SK-N-MC (cell line): ENCODE results near the gene R3HDM4.

ENCODE experiments used
- DNase-seq: peaks from one replicate; pipeline ENCODE4 v3.0.0-alpha.2; 2011; ENCODE audit warnings: low read depth, low spot score
- H3K27ac ChIP-seq: fragments of 200-600 bp; sonication (generic); 2 replicates; pipeline ENCODE4 v1.5.1; 2016; ENCODE audit warnings: mixed run types
- H3K36me3 ChIP-seq: fragments of 200-600 bp; sonication (generic); 2 replicates; pipeline ENCODE4 v1.6.1; 2017; ENCODE audit warnings: antibody characterized with exemption, low read length, mixed read lengths; ENCODE audit not compliant: insufficient read depth
- H3K4me3 ChIP-seq: fragments of 200-600 bp; sonication (generic); 2 replicates; pipeline ENCODE4 v1.5.1; 2016
- H3K9ac ChIP-seq: fragments of 200-600 bp; sonication (generic); 2 replicates; pipeline ENCODE4 v1.8.0; 2017; ENCODE audit warnings: mixed run types, mixed read lengths; ENCODE audit not compliant: insufficient read length
- H3K9me3 ChIP-seq: fragments of 200-600 bp; sonication (generic); 2 replicates; pipeline ENCODE4 v1.6.1; 2017; ENCODE audit warnings: low read depth, mild to moderate bottlenecking, antibody characterized with exemption, low read length, moderate library complexity, mixed read lengths
- EZH2 ChIP-seq: fragments of 200-600 bp; sonication (generic); IDR thresholded peaks from one replicate; pipeline ENCODE4 v1.6.1; 2017; ENCODE audit warnings: antibody characterized with exemption
- FOXP2 ChIP-seq: optimal IDR thresholded peaks from 2 replicates; pipeline ENCODE3; 2011; ENCODE audit warnings: mild to moderate bottlenecking, moderate library complexity; ENCODE audit not compliant: insufficient read depth; ENCODE audit errors: extremely low read length, control extremely low read depth
- POLR2AphosphoS5 ChIP-seq: IDR thresholded peaks from 2 replicates; pipeline ENCODE4 v1.6.1; 2012; ENCODE audit warnings: mild to moderate bottlenecking, low read depth, low read length, borderline replicate concordance

R3HDM4 gene

GRCh38 chr19:950352-951066 lies 37.5 kb upstream of the R3HDM4 start:
- no peak for DNase-seq
- Histone ChIP-seq H3K27ac (no peak overlapping the region; the same call in 1 of the 2 replicates), H3K36me3 (no peaks in the 10 kb centered on the region), H3K9ac (no peak overlapping the region), H3K9me3 (no peaks in the 10 kb centered on the region), H3K4me3 (no peak overlapping the region)
- no peak for TF ChIP-seq FOXP2
- no peak for TF ChIP-seq EZH2
- TF ChIP-seq POLR2AphosphoS5 = no peak

- TF ChIP-seq FOXP2 (no peak), EZH2 (no peak), POLR2AphosphoS5 (no peak)
- Histone ChIP-seq H3K4me3 (no peak overlapping the region), H3K36me3 (no peaks in the 10 kb centered on the region), H3K27ac (no peak overlapping the region), H3K9ac (no peak overlapping the region), H3K9me3 (no peaks in the 10 kb centered on the region)
- DNase-seq = no peak
These were observed 36.0 kb upstream of the R3HDM4 start for GRCh38 chr19:948842-949496.

GRCh38 chr19:947707-948539 lies 34.9 kb upstream of the R3HDM4 start:
- TF ChIP-seq FOXP2 = no peak
- no peaks in the 10 kb centered on the region for H3K9me3 ChIP-seq
- no peaks in the 10 kb centered on the region; the same call in 1 of the 2 replicates for H3K36me3 ChIP-seq
- no peak overlapping the region for H3K9ac ChIP-seq
- no peak overlapping the region for H3K27ac ChIP-seq
- no peak for DNase-seq
- no peak overlapping the region for H3K4me3 ChIP-seq

- Histone ChIP-seq H3K9ac (no peak overlapping the region), H3K9me3 (no peaks in the 10 kb centered on the region), H3K27ac (no peak overlapping the region), H3K4me3 (no peak overlapping the region), H3K36me3 (no peaks in the 10 kb centered on the region; the same call in 1 of the 2 replicates)
- TF ChIP-seq FOXP2 (no peak), POLR2AphosphoS5 (no peak), EZH2 (no peak)
- no peak for DNase-seq
These were observed 34.2 kb upstream of the R3HDM4 start for GRCh38 chr19:947090-947706.

GRCh38 chr19:945401-946252 lies 32.6 kb upstream of the R3HDM4 start:
- no peak for TF ChIP-seq FOXP2
- TF ChIP-seq EZH2 = no peak
- no peak for TF ChIP-seq POLR2AphosphoS5
- Histone ChIP-seq H3K9ac (no peak overlapping the region), H3K4me3 (no peak overlapping the region), H3K9me3 (no peaks in the 10 kb centered on the region), H3K27ac (no peak overlapping the region), H3K36me3 (no peaks in the 10 kb centered on the region; the same call in 1 of the 2 replicates)
- no peak for DNase-seq

- no peaks in the 10 kb centered on the region; the same call in 1 of the 2 replicates for H3K36me3 ChIP-seq
- no peak overlapping the region for H3K4me3 ChIP-seq
- TF ChIP-seq POLR2AphosphoS5 = no peak
- no peak for TF ChIP-seq EZH2
- TF ChIP-seq FOXP2 = no peak
These were observed 31.7 kb upstream of the R3HDM4 start for GRCh38 chr19:944663-945241.

GRCh38 chr19:944171-944567 lies 31.1 kb upstream of the R3HDM4 start:
- Histone ChIP-seq H3K9me3 (no peaks in the 10 kb centered on the region), H3K27ac (no peak overlapping the region), H3K36me3 (no peaks in the 10 kb centered on the region; the same call in 1 of the 2 replicates), H3K9ac (no peak overlapping the region), H3K4me3 (no peak overlapping the region)
- TF ChIP-seq EZH2 = no peak
- no peak for TF ChIP-seq POLR2AphosphoS5
- no peak for TF ChIP-seq FOXP2
- no peak for DNase-seq

More at GRCh38 chr19:944663-945241, 31.7 kb upstream of the R3HDM4 start:
- H3K9me3 ChIP-seq = no peaks in the 10 kb centered on the region
- no peak overlapping the region for H3K27ac ChIP-seq
- DNase-seq = no peak
- H3K9ac ChIP-seq = no peak overlapping the region
